ENCODE data around the gene TMPRSS6.

Gene TMPRSS6

DNA sequence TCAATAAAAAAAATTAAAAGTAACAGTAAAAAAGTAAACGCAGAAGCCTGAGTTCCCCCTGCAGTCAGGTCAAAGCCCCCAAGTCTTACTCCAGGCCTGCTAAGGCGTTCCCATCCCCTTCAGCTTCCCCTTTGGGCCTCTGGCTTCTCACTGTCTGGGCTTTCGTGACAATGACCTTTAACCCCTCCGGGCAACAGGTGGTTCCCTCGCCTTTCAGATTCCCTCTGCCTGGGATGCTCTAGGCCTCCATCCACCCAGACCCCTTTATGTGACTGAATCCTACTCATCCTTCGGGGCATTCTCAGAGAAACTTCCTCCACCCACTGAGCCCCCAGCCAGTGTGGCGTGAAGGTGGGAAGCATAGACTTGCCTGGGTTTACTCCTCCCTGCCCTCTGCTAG lies 82.0 kb downstream of the TMPRSS6 start:
- H3K27ac Mint-ChIP-seq, result no peak overlapping the region
- ATAC-seq (replicated peaks) (no peak), DNase-seq (no peak)
- no peaks in the 10 kb centered on the region for H3K27me3 Mint-ChIP-seq
- H3K36me3 Mint-ChIP-seq, result peaks cover 10 to 12% of the 10 kb centered on the region in 2 donors
- H3K4me3 Mint-ChIP-seq, result no peak overlapping the region
- H3K4me1 Mint-ChIP-seq, result peaks cover 2 to 6% of the 10 kb centered on the region in 2 donors
- H3K9me3 Mint-ChIP-seq, result no peaks in the 10 kb centered on the region

DNA sequence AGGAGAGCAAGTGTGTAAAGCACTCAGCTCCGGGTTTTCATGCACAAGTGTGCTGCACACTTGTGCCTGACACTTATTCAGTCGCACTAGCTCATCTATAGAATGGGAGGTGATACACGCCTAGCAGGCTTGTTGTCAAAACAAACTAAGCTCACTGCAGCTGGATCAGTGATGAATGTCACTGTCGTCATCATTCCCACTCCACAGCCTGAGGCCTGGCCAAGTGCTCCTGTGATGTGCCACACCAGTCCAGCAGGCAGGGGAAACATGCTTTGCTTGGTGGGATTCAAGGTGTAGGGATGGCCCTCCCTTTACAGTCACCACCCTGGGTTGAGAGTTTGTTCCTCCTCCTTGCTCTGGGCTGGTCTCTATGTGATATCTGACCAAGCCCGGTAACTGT lies 83.2 kb downstream of the TMPRSS6 start:
- no peak for DNase-seq
- Mint-ChIP-seq H3K4me1 (peaks cover 10 to 17% of the 10 kb centered on the region in 2 donors), H3K36me3 (peaks cover 10 to 12% of the 10 kb centered on the region in 2 donors)

DNA sequence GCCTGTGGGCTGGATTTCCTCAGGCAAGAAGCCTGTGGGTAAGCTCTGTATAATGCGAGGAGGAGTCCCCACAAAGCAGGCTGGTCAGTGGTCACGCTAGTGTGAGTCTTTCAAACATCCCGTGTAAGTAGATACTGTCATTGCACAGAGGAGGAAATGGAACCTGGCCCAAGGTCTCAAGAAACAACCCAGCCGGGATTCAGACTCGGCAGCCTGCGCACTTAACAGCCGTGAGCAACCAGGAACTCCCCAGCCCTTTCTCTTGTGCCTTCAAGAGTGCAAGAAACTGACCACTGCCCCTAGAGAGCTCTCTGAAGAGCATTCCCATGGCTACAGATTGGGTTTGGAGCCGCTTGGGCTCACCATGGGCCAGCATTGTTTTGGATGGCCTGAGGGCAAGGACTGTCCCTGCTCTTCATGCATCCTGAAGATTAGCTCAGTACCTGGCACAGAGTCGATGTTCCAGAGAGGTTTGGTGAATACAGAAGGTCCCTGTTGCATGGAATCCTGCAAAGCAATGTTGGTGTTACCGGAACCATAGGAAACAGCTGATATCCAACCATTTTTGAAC lies 83.9 kb downstream of the TMPRSS6 start:
- Mint-ChIP-seq H3K4me1 (peaks cover 10 to 22% of the 10 kb centered on the region in 2 donors), H3K27ac (no peak overlapping the region), H3K4me3 (no peak overlapping the region), H3K27me3 (no peaks in the 10 kb centered on the region), H3K36me3 (peaks cover 10 to 12% of the 10 kb centered on the region in 2 donors), H3K9me3 (no peaks in the 10 kb centered on the region)
- no peak for DNase-seq
- ATAC-seq (replicated peaks), result no peak

More for the DNA sequence above, 83.2 kb downstream of the TMPRSS6 start:
- H3K27me3 Mint-ChIP-seq, result no peaks in the 10 kb centered on the region
- no peak overlapping the region for H3K27ac Mint-ChIP-seq
- no peak for ATAC-seq (replicated peaks)
- no peak overlapping the region for H3K4me3 Mint-ChIP-seq
- H3K9me3 Mint-ChIP-seq, result no peaks in the 10 kb centered on the region

DNA sequence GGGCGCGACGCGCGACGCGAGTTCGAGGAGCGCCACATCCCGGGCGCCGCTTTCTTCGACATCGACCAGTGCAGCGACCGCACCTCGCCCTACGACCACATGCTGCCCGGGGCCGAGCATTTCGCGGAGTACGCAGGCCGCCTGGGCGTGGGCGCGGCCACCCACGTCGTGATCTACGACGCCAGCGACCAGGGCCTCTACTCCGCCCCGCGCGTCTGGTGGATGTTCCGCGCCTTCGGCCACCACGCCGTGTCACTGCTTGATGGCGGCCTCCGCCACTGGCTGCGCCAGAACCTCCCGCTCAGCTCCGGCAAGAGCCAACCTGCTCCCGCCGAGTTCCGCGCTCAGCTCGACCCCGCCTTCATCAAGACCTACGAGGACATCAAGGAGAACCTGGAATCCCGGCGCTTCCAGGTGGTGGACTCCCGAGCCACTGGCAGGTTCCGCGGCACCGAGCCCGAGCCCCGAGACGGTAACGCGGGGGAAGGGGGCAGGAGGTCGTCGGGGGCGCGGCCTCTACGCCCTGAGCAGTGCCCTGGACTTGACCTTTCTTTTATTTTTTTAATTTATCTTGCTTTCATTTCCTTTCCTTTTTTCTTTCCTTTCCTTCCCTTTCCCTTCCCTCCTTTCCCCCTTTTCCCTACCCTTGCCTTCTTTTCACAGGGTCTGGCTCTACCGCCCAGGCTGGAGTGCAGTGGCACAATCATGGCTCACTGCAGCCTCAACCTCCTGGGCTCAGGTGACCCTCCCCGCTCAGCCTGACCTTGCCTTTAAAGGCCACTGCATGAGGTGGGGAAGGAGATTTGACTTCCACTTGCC lies 85.0 kb downstream of the TMPRSS6 start:
- H3K36me3 Mint-ChIP-seq, result peaks cover 10 to 11% of the 10 kb centered on the region in 2 donors
- H3K9me3 Mint-ChIP-seq, result no peaks in the 10 kb centered on the region
- H3K27ac Mint-ChIP-seq, result no peak overlapping the region
- H3K4me1 Mint-ChIP-seq, result peaks cover 10 to 22% of the 10 kb centered on the region in 2 donors
- ATAC-seq (replicated peaks) (no peak), DNase-seq (no peak)
- H3K4me3 Mint-ChIP-seq, result no peak overlapping the region
- no peaks in the 10 kb centered on the region for H3K27me3 Mint-ChIP-seq

DNA sequence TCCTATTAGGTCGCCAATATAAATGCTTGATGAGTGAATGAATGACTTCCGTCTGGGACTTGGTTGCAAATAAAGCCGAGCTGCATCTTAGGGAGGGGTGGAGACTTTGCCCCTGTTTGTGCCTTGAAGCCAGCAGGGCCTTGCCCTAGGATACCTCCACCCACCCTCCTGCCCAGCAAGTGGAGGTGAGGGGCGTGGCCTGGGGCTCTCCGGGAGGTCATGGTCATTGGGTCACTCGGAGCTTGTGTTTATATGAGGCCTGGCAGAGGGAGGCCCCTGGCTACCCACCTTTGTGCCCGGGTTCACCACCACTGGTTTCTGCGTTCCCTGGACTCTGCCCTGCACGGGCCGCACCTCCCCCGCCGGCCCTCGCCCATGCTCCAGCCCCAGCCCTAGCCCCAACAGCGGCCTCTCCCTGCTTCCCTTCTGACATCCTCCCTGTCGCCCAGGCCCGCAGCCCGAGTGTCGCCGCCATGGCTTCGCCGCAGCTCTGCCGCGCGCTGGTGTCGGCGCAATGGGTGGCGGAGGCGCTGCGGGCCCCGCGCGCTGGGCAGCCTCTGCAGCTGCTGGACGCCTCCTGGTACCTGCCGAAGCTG lies 85.7 kb downstream of the TMPRSS6 start:
- no peaks in the 10 kb centered on the region for H3K27me3 Mint-ChIP-seq
- H3K9me3 Mint-ChIP-seq, result no peaks in the 10 kb centered on the region
- peaks cover 10 to 11% of the 10 kb centered on the region in 2 donors for H3K36me3 Mint-ChIP-seq
- H3K27ac Mint-ChIP-seq, result no peak overlapping the region
- DNase-seq (no peak), ATAC-seq (replicated peaks) (no peak)
- H3K4me3 Mint-ChIP-seq, result no peak overlapping the region
- peaks cover 10 to 22% of the 10 kb centered on the region in 2 donors for H3K4me1 Mint-ChIP-seq

DNA sequence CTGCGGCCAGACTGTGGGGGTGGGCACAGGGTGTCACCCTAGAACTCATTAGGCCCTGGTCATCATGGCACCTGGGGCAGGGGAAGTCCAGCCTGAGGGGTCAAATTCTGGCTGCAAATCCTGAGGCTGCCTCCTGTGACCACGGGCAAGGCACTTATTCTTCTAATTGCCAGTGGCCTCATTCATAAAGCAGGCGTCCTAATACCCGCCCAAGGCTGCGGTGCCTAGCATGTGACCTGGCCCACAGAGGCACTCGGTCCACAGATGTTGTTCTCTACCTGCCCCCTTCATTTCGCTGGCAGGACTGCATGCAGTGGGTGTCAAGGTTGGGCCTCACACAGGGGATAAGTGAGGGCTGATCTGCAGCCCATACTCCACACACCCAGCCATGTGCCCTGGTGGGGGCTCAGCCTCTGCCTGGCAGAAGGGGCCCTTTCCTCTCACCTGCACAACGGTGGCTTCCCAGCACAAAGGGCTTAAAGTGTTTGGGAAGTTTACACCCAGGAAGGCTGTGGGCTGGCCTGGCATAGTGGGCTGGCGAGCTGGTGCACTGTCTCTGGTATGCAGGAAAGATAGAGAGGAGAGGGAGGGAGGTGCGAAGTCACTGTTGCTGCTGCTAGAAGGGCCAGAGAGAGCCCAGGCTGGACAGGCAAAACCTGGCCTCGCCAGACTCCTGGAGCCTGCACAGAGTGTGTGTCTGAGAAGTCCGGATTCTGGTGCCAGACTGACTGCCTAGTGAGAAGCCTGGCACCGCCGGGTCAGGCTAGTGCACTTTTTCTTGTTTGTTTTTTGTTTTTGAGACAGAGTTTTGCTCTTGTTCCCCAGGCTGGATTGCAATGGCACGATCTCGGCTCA lies 86.8 kb downstream of the TMPRSS6 start:
- peaks cover 10 to 31% of the 10 kb centered on the region in 2 donors for H3K4me1 Mint-ChIP-seq
- no peaks in the 10 kb centered on the region for H3K27me3 Mint-ChIP-seq
- H3K9me3 Mint-ChIP-seq, result no peaks in the 10 kb centered on the region
- no peak for DNase-seq
- H3K36me3 Mint-ChIP-seq, result peaks cover 9% of the 10 kb centered on the region in 2 donors
- no peak for ATAC-seq (replicated peaks)
- no peak overlapping the region for H3K27ac Mint-ChIP-seq
- no peak overlapping the region for H3K4me3 Mint-ChIP-seq

DNA sequence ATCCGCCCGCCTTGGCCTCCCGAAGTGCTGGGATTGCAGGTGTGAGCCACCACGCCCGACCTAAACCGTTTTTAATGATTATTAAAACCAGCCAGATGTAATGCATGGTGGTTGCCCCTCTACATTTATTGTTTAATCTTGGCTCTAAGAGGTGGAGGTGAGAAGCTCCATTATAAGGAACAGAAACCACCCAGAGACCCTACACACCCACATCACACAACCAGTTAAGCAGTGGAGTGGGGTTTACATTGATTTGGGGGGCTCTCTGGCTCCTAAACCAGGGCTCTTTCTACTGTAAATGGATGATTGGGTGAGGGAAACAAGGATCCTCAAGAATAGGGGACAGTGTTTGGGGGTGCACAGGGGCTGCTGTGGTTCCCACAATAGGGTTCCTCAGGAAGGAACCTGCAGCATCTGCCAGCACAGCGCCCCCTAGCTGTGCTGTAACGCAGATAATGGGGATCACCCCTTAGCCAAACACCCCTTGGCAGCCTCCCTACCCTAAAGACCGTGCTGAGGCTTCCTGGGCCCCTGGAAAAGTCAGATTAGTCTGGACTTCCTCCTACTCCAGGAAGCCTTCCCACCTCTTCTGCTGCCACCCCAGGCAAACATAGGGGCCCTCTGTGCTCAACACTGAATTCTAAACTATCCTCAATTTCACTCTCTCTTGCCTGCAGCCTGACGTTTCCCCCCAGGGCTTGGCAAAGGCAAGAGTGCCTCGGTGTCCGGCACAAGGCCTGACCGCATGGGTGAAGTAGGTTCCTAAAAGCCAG lies 87.6 kb downstream of the TMPRSS6 start:
- ATAC-seq (replicated peaks) (peak; percentile 43 to 44), DNase-seq (peak; percentile 24)
- H3K9me3 Mint-ChIP-seq, result no peaks in the 10 kb centered on the region
- peak overlapping the region in 1 of 2 donors; percentile 50 for H3K4me3 Mint-ChIP-seq
- H3K36me3 Mint-ChIP-seq, result peaks cover 6 to 7% of the 10 kb centered on the region in 2 donors
- H3K27me3 Mint-ChIP-seq, result no peaks in the 10 kb centered on the region
- H3K27ac Mint-ChIP-seq, result no peak overlapping the region
- H3K4me1 Mint-ChIP-seq, result peaks cover 10 to 31% of the 10 kb centered on the region in 2 donors

DNA sequence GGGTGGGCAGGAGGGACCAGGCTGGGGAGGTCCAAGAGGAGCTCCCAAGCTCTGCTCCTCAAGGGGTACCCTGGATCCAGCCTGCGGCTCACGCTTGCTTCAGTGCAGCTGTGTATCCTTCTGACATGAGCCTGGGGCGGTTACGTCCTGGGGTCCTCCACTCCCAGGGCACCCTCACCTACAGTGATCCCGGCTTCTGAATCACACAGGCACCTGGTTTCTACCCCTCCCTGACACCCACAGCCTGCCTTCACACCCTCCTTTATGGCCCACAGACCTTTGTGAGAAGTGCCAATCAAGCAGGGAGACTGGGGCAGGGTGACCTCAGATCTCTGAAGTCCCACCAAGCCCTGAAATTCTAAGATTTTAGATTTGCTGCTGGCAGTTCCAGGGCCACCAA lies 88.5 kb downstream of the TMPRSS6 start:
- H3K27ac Mint-ChIP-seq, result no peak overlapping the region
- H3K27me3 Mint-ChIP-seq, result no peaks in the 10 kb centered on the region
- H3K4me3 Mint-ChIP-seq, result no peak overlapping the region
- no peaks in the 10 kb centered on the region for H3K9me3 Mint-ChIP-seq
- ATAC-seq (replicated peaks) (no peak), DNase-seq (no peak)
- H3K36me3 Mint-ChIP-seq, result peaks cover 6 to 7% of the 10 kb centered on the region in 2 donors
- H3K4me1 Mint-ChIP-seq, result peaks cover 10 to 31% of the 10 kb centered on the region in 2 donors

DNA sequence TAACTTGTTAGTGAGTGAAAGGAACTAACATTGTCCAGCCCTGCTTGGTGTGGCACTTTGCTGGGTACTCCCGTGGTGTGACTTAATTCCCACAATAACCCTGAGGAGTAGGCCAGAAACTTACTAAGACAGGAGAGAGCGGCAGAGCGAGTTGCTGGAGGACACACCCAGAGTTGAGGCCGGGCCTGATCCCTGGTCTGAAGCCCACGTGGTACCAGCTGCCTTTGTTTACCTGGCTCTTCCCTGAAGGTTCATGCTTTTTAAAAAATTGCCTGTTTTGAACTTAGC lies 89.4 kb downstream of the TMPRSS6 start:
- ATAC-seq (replicated peaks), result peak in 1 of 2 donors; percentile 6
- Mint-ChIP-seq H3K27ac (peak overlapping the region; percentile 86), H3K9me3 (no peaks in the 10 kb centered on the region), H3K4me3 (peak overlapping the region; percentile 89 to 96), H3K36me3 (peaks cover 4 to 5% of the 10 kb centered on the region in 2 donors), H3K27me3 (no peaks in the 10 kb centered on the region), H3K4me1 (peaks cover 10 to 34% of the 10 kb centered on the region in 2 donors)
- no peak for DNase-seq

DNA sequence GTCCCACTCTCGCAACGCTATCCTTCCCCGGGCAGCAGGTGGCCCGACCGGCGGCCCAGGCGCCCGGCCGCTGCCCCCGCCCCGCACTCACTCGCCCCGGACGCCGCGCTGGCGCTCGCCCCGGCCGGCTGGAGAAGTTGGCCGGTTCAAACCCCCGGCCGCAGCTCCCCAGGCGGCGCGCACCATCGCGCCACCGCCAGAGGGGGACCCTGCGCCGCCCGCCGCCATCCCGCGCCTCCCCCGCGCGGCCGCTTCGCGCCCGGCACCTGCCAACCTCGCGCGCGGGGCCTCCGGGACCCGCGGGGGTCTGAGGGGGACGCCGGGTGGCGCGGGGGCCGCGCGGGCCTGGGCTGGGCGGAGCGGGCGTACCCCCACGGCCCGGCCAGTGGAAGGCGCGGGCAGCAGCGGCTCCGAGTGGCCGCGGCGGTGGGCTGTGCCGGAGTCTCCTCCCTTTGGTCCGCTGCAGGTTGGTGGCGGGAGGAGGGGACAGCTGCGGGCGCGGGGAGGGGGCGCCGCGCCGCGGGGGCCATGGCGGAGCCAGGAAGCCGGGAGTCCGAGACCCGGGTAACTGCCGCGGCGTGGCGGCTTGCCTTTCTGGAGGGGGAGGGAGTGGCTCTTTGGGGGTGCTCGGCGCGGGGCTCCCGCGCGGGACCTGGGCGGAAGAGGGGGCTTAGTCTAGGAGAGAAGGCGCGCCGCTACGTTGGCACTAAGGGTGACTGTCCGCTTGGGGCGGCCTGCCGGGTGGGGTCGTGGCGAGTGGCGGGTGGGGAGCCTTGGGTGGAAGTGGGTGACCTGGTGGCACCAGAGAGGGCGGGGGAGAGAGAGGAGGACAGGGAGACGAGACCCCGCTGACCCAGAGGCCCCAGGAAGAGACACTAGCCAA lies 90.0 kb downstream of the TMPRSS6 start, which contains the start of the genes MPST and TST:
MPST (plus strand) TSS at position 434 of the 883 bp plus-strand sequence; CDS start at position 529, 95 bp downstream.
TST (minus strand) TSS at position 139 of the 883 bp plus-strand sequence. CDS start 715 bp downstream, outside the sequence.
- peak; percentile 43 for DNase-seq
- peak within 1 kb of the TSS; percentile 86 for H3K27ac Mint-ChIP-seq

DNA sequence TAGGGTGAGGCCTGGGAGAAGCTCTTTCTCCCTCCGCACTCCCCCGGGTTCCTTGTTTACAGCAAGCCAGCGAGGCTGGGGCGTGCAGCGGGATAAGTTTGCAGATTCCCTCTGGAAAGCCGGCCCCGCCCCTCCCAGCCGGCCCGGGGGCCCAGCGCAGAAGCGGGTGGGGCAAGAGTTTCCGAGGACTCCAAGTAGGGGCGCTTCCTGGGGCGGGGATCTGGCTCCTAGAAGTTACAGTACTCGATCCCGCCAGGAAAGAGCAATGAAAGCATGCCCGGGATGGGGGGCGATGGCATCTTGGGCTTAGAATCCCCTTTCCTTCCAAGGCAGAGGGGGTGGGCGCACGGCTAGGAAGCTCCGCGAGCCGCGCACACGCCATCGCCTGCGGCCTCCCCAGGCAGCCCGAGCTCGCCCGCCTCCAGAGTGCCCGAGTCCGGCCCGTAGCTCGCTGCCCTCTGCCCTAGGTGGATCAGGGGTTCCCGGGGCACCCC lies 90.7 kb downstream of the TMPRSS6 start:
- no peaks in the 10 kb centered on the region for H3K27me3 Mint-ChIP-seq

More for the DNA sequence above, 90.0 kb downstream of the TMPRSS6 start, which contains the start of the genes MPST and TST:
- H3K4me1 Mint-ChIP-seq, result peaks cover 8 to 32% of the 10 kb centered on the region in 2 donors
- no peaks in the 10 kb centered on the region for H3K9me3 Mint-ChIP-seq
- peak; percentile 84 to 88 for ATAC-seq (replicated peaks)
- no peaks in the 10 kb centered on the region for H3K27me3 Mint-ChIP-seq
- no peaks in the 10 kb centered on the region for H3K36me3 Mint-ChIP-seq
- peak within 1 kb of the TSS; percentile 89 to 96 for H3K4me3 Mint-ChIP-seq

DNA sequence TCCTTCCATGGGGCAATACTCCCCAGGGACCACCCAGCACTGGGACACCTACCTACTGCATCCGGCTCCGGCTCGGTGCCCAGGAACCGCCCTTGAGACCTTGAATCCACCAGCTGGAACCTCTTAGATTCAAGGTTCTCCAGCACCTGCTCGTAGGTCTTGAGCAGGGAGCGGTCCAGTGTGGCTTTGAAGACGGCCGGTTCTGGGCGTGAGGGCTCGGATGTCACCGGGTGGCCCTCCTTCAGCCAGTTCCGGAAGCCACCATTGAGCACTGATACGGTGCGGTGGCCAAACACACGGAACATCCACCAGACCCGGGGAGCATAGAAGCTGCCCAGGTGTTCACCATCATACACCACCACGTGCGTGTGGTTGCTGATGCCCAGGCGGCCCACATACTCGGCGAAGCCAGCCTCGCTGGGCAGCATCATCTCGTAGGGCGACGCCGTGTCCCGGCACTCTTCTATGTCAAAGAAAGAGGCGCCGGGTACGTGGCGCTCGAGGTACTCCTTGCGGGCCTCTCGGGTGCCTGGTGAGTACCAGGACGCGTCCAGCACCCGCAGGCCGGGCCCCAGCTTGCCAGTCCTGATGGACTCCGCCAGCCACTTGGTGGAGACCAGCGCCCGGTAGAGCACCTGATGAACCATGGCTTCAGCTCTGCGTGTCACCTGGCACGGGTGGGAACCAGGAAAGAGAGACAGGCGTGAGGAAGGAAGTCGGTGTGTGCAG lies 91.3 kb downstream of the TMPRSS6 start:
- no peaks in the 10 kb centered on the region for H3K27me3 Mint-ChIP-seq

More for the DNA sequence above, 90.7 kb downstream of the TMPRSS6 start:
- H3K4me1 Mint-ChIP-seq, result peaks cover 8 to 32% of the 10 kb centered on the region in 2 donors
- H3K27ac Mint-ChIP-seq, result peak overlapping the region; percentile 77
- ATAC-seq (replicated peaks) (peak; percentile 40 to 50), DNase-seq (peak; percentile 17)
- H3K9me3 Mint-ChIP-seq, result no peaks in the 10 kb centered on the region
- peak overlapping the region; percentile 81 to 83 for H3K4me3 Mint-ChIP-seq
- H3K36me3 Mint-ChIP-seq, result no peaks in the 10 kb centered on the region

More for the DNA sequence above, 91.3 kb downstream of the TMPRSS6 start:
- no peaks in the 10 kb centered on the region for H3K9me3 Mint-ChIP-seq
- peaks cover 8 to 32% of the 10 kb centered on the region in 2 donors for H3K4me1 Mint-ChIP-seq
- DNase-seq (no peak), ATAC-seq (replicated peaks) (no peak)
- peak overlapping the region; percentile 81 to 83 for H3K4me3 Mint-ChIP-seq
- peak overlapping the region; percentile 77 for H3K27ac Mint-ChIP-seq
- H3K36me3 Mint-ChIP-seq, result no peaks in the 10 kb centered on the region
